GM21576 (cell line): ENCODE measurements around the gene SLC16A3.
"Not testable (repeated sequence)": the region's sequence is repeated elsewhere in the genome, so short reads cannot be mapped to it uniquely, and the experiment has no call there.

Experiments used
- ATAC-seq: cut with Tn5 transposase; IDR thresholded peaks from one replicate; pipeline ENCODE4 v1.9.1; 2021; ENCODE audit warnings: mild to moderate bottlenecking, moderate library complexity; ENCODE audit not compliant: unreplicated experiment

SLC16A3 gene

DNA sequence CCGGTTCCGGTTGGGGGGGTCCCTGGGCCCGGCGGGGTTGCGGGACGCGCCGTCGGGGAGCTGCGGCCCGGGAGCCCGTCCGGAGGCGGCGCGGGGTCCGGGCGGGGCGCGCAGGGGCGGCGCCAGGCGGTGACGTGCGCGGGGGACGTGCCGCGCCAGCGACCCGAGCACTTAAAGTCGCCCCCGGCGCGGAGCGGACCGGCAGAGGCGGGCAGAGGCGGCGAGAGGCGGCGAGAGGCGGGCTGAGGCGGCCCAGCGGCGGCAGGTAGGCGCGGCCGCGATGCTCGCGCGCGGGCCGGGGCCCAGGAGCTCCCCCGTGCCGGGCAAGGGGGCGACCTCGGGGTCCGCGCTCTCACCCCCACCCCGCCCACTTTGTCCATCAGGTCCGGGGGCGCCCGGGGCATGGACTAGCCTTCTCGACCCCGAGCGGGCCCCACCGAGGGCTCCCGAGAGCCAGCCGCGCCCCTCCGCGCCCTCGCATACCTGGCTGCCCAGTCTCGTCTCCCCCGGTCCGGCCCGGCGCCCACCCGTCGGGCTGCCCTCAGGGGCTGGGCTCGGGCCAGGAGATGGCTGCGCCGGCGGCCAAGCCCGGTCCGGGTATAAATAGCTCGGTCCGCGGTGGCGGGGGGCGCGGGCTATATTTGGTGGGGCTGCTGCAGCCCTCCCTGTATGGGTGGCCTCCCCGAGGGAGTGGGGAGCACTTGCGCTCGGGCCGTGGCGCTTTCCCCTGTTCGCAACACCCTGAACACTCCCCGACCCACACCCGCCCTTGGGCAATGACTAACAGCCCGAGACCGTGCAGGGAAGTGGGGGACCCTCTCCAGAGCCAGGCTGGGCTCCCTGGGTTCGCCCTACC lies at the start of gene SLC16A3:
Gene SLC16A3, plus strand, starts transcription at position 201 of the 856 bp plus-strand sequence. CDS start 6,967 bp downstream, outside the sequence.
- no peak for ATAC-seq

- no peak for ATAC-seq
Measured at GRCh38 chr17:82179412-82179811, 49.4 kb upstream of the SLC16A3 start.

GRCh38 chr17:82179946-82180475 lies 48.8 kb upstream of the SLC16A3 start:
- no peak for ATAC-seq

DNA sequence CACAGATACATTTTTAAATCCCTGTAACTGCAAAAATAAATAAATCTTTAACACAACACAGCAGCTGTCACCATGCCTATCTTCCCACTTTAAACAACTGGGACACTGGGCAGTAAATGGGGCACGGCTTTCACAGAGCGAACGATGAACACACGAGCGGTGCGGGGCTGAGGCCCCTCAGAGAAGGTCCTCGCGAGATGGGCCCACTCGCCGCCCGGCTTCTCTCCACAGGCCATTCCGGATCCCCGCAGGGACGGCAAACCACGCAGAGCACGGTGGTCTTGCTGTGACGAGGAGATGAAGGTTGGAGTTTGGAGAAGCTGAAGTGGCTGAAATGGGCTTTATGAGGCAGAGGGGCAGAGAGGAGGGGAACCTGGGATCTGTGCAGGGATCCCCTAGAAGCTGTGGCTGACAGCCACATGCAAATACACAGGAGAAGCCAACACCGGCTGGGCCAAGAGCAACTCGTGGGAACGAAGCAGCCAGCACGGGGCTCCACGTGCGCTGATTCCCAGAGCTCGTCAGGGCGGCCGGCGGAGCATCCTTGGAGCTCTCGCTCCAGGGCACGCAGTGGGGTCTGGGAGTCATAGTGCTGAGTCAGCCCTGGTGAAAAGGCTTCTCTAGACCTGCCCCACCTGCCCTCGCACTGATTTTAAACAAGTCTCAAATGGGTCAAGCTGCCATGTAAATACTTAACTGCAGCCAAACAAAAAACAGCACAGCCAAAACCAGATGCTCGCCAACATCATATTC lies 47.9 kb upstream of the SLC16A3 start:
- ATAC-seq: no peak

- ATAC-seq: no peak
Measured at GRCh38 chr17:82184761-82185160, 44.1 kb upstream of the SLC16A3 start.

DNA sequence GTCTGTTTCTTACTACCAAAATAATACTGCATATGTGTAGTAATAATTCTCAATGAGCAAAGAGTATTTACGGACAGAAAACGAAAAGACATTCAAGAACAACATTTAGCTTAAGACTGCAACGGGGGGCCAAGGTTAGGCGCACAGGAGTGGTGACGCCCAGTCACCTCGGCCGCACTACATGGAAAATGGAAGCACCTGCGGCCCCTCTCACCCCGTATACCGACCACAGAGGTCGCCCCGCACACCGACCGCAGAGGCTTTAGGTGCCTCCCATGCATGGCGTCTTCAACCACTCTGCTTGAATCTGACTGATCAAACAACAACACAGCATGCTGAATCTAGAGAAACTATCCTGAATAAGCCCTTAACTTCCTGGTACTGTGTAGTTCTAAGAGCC lies 42.6 kb upstream of the SLC16A3 start:
- no peak for ATAC-seq

DNA sequence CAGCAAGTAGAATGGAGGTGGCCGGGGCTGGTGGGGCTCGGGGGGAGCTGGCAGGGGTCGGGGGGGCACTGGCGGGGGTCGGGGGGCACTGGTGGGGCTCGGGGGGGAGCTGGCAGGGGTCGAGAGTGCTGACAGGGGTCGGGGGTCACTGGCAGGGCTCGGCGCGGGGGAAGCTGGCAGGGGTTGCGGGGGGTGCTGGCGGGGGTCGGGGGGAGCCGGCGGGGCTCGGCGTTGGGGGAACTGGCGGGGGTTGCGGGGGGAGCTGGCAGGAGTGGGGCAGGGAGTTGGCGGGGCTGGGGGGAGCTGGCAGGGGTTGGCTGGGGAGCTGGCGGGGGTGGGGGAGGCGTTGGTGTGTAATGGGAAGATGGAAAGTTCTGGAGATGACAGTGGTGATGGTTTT lies 41.3 kb upstream of the SLC16A3 start:
- no peak for ATAC-seq

DNA sequence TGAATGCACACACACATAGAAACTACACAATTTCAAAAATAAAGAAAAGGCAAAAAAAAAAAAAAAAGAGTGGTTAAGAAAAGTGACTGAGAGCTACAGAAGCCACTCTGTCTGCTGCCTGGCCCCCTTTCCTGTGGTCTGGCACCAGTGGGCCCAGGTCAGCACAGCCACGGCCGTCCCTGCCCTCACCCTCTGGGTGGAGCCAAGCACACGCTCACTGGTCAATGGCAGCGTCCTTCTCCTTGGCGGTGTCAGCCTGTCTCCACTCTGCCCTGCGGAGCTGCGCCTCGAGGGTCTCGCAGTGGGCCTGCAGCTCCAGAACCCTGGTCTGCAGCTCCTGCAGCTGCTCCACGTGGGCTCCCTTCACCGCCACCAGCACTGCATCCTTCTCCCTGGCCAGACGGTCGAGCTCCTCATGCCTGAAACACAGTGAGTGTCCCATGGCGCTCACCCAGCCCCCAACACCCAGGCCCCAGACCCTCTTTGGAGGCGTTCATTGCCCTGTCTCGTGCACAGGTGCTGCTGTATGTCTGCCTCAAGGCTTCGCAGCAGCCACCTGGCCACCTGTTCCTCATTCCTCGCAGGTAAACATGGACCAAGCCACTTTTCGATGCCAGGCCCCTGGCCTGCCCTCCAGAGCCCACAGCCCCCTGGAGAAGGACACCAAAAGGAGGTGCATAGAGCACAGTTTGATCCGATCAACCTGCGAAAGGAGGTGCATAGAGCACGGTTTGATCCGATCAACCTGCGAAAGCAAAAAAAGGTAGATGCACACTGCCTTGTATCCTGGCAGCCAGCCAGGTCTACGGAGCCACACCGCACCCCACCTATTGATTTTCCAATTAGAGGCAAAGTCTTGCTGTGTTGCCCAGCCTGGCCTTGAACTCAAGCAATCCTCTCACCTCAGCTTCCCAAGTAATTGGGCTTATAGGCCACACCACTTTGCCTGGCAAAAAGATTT lies 40.6 kb upstream of the SLC16A3 start:
- ATAC-seq: no peak

DNA sequence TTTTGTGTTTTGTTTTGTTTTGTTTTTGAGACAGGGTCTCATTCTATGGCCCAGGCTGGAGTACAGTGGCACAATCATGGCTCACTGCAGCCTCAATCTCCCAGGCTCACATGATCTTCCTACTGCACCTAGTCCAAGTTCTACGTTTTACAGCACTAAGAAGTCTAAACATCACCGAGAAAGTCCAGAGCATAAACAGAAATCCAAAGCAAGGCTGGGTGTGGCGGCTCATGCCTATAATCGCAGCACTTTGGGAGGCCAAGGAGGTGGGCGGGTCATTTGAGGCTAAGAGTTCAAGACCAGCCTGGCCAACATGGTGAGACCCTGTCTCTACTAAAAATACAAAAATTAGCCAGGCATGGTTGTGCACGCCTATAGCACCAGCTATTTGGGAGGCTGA lies 35.8 kb upstream of the SLC16A3 start:
- ATAC-seq: not testable (repeated sequence)

DNA sequence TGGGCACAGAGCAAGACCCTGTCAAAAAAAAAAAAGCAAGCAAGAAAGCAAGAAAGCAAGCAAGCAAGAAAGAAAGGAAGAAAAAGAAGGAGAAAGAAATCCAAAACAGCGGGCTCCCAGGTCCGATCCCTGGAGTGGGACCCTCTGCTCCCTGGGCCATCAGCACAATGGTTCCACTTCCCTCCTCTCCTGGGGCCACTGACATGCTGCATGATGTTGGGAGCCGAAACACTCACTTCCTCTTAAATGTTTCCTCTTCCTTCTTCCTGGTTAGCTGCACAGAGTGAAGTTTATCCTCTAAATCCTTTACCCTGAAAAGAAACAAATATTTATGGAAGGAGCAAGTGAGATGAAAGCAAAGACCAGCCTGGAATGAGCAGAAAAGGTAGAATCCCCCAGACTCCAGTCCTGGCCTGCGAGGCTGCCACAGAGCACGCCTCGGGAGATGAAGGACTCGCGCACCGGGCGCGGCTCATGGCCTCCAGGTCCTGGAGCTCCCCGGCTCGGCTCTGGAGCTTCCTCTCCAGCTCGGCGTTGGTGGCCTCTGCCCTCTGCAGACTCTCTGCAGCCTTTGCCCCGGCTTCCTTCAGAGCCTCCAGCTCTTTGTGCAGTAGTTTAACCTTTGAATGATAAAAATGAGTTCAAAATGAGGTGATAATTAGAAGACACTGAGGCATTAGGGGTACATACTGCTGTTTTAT lies 35.2 kb upstream of the SLC16A3 start:
- no peak for ATAC-seq

- no peak for ATAC-seq
Measured at GRCh38 chr17:82194765-82195164, 34.1 kb upstream of the SLC16A3 start.

- no peak for ATAC-seq
Measured at GRCh38 chr17:82195675-82196672, 32.9 kb upstream of the SLC16A3 start.

DNA sequence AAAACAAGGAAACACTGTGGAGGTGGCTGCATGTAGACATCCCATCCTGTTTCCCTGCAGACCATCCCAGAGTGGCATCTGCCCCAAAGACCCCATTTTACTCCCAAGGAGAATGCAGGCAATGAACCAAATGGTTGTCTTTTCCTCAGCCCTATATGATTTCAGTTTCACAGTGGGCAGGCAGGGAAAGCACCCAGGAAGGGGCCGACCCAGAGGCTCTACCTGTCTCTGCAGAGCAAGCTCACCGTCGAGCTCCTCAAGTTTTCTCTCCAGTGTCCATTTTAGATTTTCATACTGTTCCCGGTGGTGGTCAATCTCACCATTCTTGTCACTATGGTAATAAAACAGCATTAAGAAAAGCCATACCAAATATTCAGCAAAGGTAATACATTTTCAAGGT lies 30.8 kb upstream of the SLC16A3 start:
- no peak for ATAC-seq

GRCh38 chr17:82199496-82199895 lies 29.3 kb upstream of the SLC16A3 start:
- no peak for ATAC-seq

DNA sequence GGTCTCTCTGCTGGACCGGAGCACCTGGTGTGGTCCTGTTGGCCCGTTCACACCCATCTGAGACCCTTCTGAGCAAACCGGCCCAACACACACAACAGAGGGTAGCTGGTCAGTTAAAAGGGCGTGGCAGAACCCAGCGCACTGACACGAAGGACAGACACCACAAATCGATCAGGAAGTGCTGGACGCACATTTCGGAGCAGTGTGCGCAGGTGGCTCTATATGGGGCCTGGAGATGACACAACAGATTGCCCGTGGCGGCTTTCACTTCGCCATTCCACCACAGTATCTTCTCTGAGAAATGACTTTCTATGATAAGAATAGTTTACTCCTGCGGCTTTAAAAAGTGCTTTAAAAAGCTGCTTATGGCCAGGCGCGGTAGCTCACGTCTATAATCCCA lies 28.7 kb upstream of the SLC16A3 start:
- ATAC-seq: no peak

DNA sequence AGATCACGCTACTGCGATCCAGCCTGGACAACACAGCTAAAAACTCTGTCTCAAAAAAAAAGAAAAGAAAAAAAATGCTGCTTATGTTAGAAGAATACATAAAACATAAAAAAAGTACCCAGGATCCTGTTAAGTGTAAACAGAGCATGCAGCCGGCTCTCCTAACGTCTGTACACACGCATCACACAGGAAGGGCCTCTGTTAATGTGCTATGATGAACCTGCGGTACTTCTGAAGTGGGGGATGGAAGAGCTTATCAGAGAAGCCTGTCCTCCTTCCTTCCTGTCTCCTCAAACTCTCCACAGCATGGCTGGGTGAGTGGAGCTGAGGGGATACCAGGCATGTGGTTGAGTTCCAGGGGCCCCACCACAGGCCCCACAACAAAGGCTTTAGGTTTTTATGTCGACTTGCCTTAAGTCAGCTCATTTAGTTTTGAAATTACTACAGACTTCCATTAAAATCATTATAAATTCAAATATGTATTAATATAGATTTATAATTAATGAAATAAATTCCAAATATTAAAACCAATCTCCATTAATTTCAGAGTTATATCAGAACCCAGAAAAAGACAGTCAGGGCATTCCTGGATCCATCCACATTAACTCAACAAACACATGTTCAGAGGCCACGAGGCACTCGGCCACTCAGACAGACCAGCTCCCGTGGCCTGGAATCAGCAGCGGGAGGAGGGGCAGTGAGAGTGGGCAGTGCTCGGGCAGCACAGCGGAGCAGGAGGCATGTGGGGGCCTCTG lies 27.9 kb upstream of the SLC16A3 start:
- ATAC-seq: no peak

DNA sequence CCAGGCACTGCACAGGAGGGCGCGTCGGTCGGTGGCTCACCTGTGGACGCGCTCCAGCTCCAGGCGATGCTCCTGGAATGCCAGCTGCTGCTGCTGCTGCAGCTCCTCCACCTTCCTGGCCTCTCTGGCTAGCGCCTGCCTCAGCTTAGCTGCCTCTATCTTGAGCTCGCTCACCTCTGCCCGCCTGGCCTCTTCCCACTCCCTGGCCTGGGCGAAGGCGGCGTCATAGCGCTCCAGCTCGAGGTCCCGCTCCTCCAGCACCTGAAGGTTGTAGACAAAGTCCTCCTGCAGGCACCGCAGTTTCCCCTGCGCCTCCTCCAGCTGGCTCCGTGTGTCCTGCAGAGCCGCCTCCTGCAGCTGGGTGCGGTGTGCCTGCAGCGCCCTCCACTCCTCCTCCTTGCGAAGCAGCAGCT lies 27.3 kb upstream of the SLC16A3 start:
- no peak for ATAC-seq

DNA sequence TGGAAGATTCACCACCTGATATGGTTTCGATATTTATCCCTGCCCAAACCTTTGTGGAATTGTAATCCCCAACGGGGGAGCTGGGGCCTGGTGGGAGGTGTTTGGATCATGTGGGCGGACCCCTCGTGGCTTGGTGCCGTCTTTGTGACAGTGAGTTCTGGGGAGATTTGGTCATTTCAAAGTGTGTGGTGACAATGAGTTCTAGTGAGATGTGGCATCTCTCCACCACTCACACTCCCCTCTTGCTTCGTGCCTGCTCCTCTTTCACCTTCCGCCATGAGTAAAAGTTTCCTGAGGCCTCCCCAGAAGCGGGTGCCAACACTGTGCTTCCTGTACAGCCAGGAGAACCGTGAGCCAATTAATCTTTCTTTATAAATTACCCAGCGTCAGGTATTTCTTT lies 25.9 kb upstream of the SLC16A3 start:
- no peak for ATAC-seq
